ENCODE measurements around the gene HS3ST5.

DNA sequence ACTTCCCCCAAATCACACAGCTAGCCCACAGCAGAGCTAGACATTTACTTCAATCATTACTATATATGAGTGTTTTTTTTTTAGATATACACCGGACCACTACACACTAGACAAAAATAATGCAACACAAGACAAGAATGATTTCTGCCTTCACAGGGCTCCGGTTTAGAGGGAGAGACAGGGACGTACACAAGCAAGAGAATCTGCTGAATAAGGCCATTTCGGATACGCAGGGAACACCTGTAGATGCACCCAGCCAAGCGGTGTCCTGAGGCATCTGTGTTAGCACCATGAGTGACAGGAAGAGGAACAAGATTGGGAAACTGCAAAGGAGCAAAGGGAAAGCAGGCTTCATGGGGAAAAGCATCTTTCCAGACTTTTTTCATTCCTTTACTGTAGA lies 45.7 kb downstream of the HS3ST5 start:
- TF ChIP-seq, protein P1, sequence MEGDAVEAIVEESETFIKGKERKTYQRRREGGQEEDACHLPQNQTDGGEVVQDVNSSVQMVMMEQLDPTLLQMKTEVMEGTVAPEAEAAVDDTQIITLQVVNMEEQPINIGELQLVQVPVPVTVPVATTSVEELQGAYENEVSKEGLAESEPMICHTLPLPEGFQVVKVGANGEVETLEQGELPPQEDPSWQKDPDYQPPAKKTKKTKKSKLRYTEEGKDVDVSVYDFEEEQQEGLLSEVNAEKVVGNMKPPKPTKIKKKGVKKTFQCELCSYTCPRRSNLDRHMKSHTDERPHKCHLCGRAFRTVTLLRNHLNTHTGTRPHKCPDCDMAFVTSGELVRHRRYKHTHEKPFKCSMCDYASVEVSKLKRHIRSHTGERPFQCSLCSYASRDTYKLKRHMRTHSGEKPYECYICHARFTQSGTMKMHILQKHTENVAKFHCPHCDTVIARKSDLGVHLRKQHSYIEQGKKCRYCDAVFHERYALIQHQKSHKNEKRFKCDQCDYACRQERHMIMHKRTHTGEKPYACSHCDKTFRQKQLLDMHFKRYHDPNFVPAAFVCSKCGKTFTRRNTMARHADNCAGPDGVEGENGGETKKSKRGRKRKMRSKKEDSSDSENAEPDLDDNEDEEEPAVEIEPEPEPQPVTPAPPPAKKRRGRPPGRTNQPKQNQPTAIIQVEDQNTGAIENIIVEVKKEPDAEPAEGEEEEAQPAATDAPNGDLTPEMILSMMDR (conservative IDR thresholded peaks at IDR 0.05; ENCODE audit: low read depth in 2 of 2) = no peak
- TF ChIP-seq POLR2AphosphoS5 (IDR thresholded peaks at IDR 0.05; ENCODE audit: low read depth) = no peak
- TF ChIP-seq, protein P2, sequence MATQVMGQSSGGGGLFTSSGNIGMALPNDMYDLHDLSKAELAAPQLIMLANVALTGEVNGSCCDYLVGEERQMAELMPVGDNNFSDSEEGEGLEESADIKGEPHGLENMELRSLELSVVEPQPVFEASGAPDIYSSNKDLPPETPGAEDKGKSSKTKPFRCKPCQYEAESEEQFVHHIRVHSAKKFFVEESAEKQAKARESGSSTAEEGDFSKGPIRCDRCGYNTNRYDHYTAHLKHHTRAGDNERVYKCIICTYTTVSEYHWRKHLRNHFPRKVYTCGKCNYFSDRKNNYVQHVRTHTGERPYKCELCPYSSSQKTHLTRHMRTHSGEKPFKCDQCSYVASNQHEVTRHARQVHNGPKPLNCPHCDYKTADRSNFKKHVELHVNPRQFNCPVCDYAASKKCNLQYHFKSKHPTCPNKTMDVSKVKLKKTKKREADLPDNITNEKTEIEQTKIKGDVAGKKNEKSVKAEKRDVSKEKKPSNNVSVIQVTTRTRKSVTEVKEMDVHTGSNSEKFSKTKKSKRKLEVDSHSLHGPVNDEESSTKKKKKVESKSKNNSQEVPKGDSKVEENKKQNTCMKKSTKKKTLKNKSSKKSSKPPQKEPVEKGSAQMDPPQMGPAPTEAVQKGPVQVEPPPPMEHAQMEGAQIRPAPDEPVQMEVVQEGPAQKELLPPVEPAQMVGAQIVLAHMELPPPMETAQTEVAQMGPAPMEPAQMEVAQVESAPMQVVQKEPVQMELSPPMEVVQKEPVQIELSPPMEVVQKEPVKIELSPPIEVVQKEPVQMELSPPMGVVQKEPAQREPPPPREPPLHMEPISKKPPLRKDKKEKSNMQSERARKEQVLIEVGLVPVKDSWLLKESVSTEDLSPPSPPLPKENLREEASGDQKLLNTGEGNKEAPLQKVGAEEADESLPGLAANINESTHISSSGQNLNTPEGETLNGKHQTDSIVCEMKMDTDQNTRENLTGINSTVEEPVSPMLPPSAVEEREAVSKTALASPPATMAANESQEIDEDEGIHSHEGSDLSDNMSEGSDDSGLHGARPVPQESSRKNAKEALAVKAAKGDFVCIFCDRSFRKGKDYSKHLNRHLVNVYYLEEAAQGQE (IDR thresholded peaks at IDR 0.05; ENCODE audit: unreplicated experiment) = no peak
- TF ChIP-seq, protein P3, sequence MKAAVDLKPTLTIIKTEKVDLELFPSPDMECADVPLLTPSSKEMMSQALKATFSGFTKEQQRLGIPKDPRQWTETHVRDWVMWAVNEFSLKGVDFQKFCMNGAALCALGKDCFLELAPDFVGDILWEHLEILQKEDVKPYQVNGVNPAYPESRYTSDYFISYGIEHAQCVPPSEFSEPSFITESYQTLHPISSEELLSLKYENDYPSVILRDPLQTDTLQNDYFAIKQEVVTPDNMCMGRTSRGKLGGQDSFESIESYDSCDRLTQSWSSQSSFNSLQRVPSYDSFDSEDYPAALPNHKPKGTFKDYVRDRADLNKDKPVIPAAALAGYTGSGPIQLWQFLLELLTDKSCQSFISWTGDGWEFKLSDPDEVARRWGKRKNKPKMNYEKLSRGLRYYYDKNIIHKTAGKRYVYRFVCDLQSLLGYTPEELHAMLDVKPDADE (IDR thresholded peaks at IDR 0.05) = no peak
- TF ChIP-seq CREB1 (CRISPR knock-in tag; IDR thresholded peaks at IDR 0.05; ENCODE audit: low read depth) = no peak
- no peak for TF ChIP-seq EZH2 (IDR thresholded peaks at IDR 0.05; ENCODE audit: low read depth, unreplicated experiment)
- no peak for TF ChIP-seq EZH2phosphoT487 (IDR thresholded peaks at IDR 0.05; ENCODE audit: unreplicated experiment)
- TF ChIP-seq STAT1 (IDR thresholded peaks at IDR 0.05; ENCODE audit: unreplicated experiment) = no peak

Data from GM23338 (cell line).